Uterus (tissue), 2 donors: ENCODE data around the gene SNX18.

Experiments
- POLR2A ChIP-seq, 2 donors: fragments of 450-650 bp; IDR thresholded peaks; one replicate each; pipeline ENCODE4 v1.6.1; 2016; ENCODE audit warnings: antibody characterized with exemption in 2 of 2, mild to moderate bottlenecking in 1 of 2, moderate library complexity in 1 of 2
- TF ChIP-seq, protein P1 (sequence below), 4 experiments: fragments of 200-600 bp in 2 of 4; fragments of 450-650 bp in 2 of 4; sonication (generic) in 2 of 4; IDR thresholded peaks; one replicate each; pipeline ENCODE4 v1.5.1; 2016 to 2019; ENCODE audit warnings: antibody characterized with exemption in 4 of 4, mild to moderate bottlenecking in 2 of 4, moderate library complexity in 1 of 4

DNA sequence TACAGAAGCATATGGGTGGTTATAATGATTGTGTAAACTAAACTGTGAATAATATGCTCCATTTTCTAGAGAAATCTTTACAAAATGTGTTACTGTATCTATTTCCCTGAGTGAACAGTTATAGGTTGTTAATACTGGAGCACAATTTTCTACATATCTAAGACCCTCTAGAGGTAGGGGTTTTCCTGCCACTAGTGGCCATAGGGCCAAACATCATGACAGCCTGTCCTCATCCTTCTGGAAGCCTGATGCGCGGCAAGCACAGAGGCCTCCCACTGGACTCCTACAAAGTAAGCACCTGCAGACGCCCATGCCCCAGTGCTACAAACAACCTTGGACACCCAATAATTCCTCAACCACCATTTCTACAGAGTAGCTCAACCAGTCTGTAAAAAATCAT is 1.9 kb upstream of the SNX18 start:
- no peak for TF ChIP-seq POLR2A (IDR thresholded peaks at IDR 0.05)
- TF ChIP-seq, protein P1, sequence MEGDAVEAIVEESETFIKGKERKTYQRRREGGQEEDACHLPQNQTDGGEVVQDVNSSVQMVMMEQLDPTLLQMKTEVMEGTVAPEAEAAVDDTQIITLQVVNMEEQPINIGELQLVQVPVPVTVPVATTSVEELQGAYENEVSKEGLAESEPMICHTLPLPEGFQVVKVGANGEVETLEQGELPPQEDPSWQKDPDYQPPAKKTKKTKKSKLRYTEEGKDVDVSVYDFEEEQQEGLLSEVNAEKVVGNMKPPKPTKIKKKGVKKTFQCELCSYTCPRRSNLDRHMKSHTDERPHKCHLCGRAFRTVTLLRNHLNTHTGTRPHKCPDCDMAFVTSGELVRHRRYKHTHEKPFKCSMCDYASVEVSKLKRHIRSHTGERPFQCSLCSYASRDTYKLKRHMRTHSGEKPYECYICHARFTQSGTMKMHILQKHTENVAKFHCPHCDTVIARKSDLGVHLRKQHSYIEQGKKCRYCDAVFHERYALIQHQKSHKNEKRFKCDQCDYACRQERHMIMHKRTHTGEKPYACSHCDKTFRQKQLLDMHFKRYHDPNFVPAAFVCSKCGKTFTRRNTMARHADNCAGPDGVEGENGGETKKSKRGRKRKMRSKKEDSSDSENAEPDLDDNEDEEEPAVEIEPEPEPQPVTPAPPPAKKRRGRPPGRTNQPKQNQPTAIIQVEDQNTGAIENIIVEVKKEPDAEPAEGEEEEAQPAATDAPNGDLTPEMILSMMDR (IDR thresholded peaks at IDR 0.05): no peak
